GF-D8 (cell line): ENCODE results near the gene DOCK8.
"Not testable (repeated sequence)": the region's sequence is repeated elsewhere in the genome, so short reads cannot be mapped to it uniquely, and the experiment has no call there.

Experiments used
- DNase-seq: peaks from one replicate; lab custom pipeline; 2025; lab: John Stamatoyannopoulos, UW

DOCK8 gene

DNA sequence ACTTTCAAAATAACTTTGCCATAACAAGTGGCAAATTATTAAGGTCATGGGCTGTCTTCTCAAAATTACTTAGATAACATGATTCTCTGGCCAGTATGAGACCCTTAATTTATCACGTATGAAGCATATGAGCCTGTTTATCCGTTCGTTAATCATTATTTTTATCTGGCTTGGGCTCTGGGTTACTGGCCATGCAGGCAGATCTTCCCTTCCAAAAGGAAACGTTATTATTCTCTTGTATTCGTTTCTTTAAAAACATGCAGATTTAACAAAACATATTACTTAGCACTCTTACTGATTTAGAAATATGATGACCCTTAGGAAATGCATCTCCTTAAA, 148.6 kb downstream of the DOCK8 start:
- no peak for DNase-seq

DNA sequence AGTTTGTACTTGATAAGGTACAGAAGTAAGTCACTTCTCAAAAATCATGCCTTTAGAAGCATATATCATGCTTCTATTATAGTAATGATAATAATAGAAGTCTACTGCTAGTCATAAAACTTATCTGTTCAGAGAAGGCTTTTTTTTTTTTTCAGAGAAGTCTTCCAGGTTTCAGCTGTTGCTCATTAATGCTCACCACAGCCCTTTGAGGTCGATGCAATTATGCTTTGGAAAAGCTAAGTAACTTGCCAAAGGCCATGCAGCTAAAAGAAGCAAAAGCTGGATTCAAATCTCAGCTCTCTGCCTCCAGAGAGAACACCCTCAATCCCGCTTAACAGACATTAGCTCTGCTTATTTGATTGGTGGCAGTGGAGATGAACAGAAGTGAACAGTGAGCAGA, 150.8 kb downstream of the DOCK8 start:
- no peak for DNase-seq

DNA sequence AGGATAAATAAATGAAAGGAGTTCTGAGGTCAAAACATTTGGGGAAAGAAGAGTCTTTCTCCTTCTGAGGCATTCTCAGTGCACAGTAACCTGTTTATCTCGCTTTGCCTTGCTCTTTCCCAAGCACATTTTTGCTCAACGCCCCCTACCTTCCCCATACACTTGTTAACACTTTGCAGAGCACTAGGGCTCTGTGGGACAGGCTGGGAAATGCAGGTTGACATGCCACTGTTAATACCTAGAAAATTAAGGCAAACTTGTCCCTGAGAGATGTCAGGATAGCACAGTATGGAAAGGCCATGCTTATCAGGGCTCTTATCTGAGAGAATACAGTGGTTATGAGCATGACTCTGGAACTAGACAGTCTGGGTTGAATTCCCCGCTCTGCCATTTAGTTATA, 152.0 kb downstream of the DOCK8 start:
- no peak for DNase-seq

DNA sequence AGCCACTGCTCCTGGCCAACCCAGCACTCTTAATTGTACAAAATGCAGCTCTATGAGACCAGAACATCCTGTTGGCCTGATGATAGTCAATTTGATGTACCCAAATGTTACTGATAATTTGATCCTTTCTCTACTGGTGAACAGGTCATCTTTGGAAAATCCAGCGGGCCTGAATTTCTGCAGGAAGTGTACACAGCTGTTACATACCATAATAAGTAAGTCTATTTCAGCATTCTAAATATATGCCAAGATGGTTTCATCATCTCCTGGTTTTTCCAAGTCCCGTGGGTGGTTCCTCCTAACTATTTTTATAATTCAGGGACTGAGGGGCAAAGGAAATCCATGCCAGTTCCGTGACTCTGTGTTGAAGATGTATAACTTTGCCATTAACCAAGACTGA, 155.4 kb downstream of the DOCK8 start:
- no peak for DNase-seq

DNA sequence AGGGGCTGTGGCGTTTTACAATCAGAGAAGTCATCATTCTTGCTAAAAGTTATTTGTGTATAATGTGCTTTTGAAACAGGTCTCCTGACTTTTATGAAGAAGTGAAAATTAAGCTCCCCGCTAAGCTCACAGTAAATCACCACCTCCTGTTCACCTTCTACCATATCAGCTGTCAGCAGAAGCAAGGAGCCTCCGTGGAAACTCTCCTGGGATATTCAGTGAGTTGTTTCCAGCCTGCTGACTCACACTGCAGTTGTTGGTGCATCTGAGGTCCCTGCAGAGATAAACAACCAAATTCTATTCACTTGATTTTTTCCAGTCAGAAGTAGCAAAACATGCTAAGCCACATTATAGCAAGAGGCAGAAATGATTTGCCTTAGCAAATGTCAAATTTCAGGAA, 156.7 kb downstream of the DOCK8 start:
- no peak for DNase-seq

DNA sequence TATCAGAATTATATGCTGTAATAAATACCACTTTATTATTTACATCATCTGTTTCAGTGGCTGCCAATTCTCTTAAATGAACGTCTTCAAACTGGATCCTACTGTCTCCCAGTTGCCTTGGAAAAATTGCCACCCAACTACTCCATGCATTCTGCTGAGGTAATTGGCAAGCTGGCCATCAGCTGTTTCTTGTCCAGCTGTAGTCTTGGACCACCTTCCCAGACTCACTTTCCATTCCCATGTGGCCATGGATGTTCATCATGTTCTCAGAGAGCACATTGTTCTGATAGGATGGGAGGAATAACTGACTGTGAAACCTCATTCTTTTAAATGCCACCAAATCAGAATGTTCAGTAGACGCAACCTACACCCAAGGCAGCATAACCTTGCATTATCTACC, 157.5 kb downstream of the DOCK8 start:
- DNase-seq, result no peak

DNA sequence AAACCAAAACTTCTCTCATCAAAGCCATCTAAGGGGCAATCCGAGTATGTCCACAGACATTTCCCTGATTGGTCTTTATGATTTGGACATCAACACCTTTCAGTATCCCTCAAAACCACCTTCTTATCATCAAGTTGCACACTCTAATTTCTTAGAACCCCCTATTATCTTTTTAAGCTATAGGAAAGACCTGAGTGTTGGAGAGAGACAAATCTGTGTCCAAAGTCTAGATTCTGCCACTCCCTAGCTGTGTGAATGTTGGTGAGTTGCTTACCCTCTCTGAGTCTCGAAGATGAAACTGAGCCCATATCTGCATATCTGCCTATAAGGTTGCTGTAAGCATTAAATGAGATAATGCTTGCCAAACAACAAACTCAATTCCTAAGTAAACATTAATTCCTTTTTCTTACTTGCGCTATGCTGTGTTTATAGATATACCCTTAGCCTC, 159.1 kb downstream of the DOCK8 start:
- DNase-seq, result no peak

DNA sequence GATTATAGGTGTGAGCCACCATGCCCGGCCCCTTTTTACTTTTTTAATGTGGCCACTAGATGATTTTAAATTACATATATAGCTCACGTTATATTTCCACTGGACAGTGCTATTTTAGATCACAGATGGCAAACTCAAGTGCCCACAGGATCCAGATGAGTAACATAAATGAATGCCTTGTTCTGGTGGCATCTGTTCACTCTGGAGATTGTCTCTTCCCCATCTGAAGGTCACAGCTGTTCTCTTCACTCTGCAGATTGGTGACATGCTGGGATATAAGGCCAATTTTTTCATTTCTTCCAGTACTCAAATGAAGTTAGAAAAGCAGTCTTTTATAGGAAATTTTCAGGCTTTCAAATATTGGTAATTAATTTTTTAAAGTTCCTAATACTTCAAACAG, 160.1 kb downstream of the DOCK8 start:
- DNase-seq, result no peak

DNA sequence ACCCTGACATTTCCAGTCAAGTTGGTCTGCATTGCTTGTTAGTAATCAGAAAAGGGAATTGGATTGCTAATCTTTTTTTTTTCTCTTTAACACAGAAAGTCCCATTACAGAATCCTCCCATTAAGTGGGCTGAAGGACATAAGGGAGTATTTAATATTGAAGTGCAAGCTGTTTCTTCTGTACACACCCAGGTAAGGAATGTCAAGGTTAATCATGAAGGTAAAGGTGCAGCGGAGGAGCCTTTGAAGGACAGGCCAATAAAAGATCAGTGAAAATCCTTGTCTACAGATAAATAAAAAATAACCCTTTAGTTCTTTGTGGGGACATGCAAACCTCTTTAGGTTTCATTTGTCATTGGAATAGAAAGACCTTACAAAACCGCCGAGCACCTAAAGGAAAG, 161.4 kb downstream of the DOCK8 start:
- DNase-seq, result no peak

DNA sequence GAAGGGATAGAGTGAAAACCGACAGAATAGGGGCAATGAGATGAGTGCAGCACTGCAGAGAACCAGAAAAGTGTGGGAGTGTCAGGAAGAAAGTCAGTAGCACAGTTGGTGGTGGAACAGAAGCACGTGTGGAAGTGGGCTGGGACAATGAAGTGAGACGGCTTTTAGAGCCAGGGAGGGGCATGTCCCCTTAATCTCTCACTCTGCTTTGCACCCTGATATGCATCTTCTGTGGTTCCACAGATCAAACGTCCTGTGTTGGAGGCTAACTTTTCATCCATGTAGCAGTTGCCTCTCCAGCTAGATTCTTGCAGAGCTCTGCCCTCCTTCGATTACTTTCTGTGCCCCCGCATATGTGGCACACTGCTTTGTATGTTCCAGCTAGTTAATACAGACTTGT, 163.6 kb downstream of the DOCK8 start:
- DNase-seq, result no peak

DNA sequence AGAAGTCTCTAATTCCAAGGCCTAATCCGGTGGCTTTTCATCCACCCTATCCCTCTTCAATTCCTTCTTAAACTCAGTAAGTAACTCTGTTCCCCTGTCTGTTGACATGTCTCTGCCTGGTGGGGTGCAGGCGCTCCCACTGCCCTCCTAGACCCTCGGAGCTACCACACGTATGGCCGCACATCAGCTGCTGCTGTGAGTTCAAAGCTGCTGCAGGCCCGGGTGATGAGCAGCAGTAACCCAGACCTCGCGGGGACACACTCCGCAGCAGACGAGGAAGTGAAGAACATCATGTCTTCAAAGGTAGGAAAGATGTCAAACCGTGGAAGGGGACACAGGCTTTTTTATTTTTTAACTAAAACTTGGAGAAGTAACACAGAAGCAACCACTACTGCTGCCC, 167.7 kb downstream of the DOCK8 start:
- no peak for DNase-seq

DNA sequence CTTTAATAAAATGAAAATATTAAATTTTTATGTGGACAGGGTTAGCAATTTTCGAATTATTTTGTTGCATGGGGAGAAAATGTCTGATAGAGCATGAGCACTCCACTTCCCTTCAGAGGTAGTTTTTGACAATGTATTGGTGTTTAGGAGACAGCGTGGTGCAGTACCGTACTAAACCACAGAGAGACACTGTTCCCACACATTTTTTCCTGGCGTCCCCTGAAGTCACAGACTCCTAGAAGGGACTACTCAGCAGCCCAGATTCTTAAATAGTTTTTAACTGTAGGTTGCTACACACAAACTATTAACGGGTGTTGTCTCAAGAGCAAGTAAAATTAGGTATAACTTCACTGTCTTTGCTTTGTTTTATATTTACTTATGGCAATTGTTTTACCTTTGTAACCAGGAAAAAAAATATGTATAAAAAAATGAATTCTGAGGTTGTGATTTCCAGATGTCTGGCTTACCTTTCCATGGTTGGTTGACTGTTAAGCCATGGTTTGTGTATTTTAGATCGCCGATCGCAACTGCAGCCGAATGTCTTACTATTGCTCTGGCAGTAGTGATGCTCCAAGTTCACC, 171.2 kb downstream of the DOCK8 start:
- no peak for DNase-seq

DNA sequence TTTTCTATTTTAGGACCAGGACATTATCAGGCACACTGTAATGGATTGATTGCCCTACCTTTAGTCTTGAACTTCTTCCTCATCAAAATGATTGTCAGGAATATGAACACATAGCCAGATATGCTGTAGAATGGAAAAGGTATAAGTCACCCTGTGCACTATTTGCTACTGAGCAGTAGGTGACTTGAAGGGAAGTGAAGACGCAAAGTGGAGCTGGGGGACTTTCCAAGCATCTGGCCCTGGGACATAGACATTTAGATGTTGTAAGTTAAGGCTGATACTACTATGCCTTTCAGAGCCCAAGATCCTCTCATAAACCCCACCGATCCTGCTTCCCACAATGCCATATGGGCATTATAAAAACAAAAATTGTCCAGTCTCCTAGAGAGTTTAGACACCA, 174.5 kb downstream of the DOCK8 start:
- no peak for DNase-seq

DNA sequence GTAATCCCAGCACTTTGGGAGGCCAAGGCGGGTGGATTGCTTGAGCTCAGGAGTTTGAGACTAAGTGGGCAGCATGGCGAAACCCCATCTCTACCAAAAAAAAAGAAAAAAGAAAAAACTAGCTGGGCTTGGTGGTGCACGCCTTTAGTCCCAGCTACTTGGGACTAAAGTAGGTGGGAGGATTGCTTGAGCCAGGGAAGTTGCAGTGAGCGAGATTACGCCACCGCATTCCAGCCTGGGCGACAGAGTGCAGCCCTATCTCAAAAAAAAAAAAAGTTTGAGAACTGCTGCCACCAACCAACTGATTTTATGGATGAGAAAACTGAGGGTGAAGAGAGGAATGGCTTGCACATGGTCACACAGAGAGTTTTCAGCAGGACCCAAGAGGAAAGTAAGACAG, 175.1 kb downstream of the DOCK8 start:
- DNase-seq, result no peak

DNA sequence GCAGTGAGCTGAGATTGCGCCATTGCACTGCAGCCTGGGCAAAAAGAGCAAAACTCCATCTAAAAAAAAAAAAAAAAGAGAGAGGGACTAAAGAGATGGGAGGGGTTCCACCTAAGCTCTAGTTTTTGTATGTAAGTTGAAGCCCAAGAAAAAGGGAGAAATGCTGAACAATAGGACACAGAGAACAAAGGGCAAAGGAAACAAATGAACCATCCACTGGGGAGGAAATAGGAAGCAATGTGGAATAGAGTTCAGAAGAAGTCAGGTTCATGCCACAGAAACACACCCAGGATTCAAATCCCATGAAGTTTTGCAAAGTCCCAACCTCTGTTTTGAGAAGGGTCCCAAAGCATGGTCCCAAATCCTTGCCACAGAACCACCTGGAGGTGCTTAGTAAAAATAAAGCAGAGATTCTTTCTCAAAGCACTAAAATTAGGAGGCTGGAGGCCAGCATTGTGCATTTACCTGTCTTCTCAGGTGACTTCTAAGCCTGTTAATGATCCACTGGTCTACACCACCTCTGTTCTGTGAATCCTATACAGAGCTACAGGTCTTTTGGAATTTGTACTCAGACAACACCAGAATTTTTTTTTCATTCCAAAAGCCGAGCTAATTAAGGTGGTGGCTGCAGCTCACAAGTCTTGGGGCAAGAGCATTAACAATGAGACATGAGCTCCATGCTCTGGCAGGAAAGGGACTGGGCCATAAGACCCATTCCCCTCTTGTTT, 177.6 kb downstream of the DOCK8 start:
- no peak for DNase-seq

DNA sequence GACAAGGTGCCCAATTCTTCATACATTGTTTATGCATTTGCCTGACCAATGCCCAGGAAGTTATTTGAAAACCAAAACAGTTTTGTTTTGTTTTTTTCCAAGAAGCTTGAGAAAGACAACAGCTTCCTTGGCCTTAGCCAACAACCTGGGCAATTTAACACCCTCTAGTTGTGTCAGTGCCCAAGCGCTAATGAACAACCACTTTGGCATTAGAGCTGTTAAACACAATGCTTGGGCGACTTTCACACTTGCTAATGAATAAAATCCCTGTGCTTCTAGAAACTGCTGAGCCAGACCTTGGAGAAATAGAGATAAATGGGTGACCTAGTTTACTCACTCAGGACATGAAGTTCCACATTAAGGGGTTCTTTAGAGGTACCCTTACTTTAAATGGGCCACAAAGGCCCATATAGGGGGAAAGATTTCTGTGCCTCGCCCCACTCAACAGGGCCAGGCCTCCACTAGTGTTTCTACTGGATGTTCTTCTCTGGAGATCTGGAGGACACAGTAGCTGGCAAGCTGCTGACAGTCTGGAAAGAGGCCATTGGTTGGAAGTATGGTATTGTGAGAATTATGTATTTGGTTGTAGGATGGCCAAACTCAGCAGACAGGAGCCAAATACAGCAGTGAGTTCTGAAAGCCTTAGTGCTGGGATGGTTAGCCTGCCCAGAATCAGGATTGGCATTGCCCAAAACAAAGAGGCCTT, 179.8 kb downstream of the DOCK8 start:
- DNase-seq, result no peak

DNA sequence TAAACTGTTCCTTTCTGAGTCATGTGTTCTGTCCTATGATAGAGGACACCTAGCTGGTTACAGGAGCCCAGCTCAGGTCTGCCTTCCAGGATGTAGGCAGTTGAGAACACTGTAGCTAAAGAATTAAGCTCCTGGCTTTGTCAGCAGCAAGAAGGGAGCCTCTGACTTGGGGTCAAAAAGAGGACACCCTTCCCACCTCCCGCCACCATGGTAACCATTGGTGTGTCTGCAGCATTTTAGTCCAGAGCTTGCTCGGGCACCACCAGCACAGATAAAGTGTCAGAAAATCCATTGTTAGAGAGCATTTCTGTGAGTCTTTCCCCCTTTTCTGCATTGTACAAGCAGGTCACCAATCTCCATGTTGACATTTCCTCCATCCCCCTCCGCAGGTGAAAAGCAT, 181.7 kb downstream of the DOCK8 start:
- DNase-seq, result no peak

DNA sequence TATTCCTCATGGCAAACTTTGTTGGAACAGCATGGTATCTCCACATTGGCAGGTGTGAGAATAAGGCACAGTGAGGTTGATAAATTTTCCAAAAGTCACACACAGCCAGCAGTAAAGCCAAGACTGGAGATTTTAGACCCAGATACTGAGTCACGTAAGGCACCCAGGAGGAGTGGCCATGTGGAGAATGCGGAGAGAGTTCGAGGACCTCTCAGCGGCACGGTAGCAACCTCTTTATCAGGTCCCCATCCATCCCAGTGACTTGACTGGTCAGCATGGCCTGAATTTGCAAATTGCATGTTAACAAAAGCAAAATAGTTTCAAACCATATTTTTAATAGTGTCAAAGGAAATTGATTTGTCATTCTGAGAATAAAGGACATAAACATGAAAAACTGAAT, 183.4 kb downstream of the DOCK8 start:
- DNase-seq, result no peak

DNA sequence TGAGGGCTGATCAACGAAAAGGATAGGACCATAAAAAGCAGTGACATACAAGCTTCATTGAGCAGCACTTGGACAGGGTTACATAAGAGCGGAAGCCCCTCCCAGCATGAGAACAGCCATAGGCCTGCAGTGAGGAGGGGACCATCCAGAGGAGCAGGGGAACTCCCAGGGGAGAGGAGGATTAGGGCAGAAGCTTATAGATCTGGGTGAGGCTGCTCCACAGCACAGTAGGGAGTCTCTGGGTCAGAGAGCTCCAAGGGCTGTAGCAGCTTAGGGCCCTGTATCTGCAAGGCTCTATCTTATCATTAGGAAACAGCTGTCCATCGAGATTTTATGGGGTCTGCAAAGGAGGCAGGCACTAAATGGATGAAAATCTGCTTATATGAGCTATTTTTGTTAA, 186.6 kb downstream of the DOCK8 start:
- DNase-seq, result no peak

DNA sequence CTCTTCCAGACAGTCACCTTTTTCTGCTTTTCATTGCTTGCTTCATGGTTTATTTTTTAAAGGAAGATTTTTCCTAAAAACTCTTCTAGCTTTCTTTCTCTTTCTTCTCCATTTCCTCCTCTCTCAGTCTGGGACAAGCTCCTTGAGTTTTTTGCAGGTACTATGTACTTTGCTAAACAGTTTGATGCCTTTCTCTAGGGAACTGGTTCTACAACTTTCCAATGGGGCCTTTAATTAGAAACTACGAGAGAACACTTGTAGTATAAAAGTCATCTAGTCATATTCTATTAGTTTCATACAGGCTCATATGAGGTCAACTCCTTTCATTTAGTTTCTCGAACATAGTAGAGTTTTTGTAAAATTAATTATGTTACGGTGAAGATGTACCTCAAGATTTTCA, 189.6 kb downstream of the DOCK8 start:
- no peak for DNase-seq

DNA sequence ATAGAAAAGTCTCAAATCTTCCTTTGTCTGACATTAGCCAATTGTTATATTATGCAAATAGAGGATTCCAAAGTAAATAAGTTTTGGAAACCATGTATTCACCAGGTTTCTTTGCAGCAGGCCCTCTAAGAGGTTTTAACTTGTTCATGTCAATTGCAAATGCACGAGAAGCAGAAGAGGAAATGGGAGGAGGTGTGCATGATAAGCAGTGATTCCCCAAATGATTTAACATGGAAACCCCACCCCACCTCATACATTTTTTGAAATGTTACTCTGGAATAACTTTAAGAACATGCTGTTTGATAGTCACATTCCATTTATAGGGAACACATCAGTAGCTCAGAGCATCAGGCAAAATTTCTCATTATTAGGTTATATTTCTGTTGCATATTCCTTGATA, 190.7 kb downstream of the DOCK8 start:
- no peak for DNase-seq

DNA sequence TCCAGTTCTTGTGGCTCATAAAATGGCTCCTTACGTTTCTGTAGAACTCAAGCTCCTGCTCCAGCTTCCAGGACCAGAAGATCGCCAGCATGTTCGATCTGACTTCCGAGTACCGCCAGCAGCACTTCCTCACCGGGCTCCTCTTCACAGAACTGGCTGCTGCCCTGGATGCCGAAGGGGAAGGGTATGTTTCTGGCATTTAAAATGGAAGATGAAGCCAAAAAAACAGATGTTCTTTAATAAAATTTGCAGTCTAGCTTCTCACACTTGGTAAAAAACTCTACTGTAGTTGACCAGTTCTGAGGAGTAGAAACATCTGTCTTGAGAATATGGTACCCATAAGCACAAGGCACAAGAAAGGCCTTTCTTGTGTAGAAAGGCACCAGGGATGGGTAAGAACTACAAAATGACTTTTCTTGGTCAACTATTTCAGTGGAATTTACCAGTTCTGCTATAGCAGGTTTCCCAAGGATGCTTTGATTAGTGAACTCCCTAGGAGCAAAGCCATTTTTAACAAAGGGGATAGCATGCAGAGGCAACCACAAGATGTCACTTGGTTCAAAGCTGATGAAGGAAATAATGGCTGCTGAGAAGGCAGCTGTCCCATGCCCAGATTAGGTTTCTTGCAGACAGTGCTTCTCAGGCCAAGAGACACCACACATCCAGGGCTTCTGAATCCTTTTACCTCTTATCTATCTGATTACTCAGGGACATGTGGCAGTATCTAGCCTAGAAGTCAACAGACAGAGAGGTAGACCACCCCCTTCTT, 192.4 kb downstream of the DOCK8 start:
- no peak for DNase-seq

DNA sequence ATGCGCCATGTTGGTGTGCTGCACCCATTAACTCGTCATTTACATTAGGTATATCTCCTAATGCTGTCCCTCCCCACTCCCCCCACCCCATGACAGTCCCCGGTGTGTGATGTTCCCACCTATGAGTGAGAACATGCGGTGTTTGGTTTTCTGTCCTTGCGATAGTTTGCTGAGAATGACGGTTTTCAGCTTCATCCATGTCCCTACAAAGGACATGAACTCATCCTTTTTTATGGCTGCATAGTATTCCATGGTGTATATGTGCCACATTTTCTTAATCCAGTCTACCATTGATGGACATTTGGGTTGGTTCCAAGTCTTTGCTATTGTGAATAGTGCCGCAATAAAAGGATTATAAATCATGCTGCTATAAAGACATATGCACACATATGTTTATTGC, 195.0 kb downstream of the DOCK8 start:
- DNase-seq, result not testable (repeated sequence)
